MM.1S (cell line): ENCODE data around the gene UNC5CL.

Experiments used
- DNase-seq: peaks from one replicate; pipeline ENCODE4 v3.0.0-alpha.2; 2015
- H2AFZ ChIP-seq: fragments of 300-600 bp; sonication (generic); 2 replicates; pipeline ENCODE4 v1.6.0; 2016; ENCODE audit warnings: antibody characterized with exemption, low read length
- H3F3A ChIP-seq: fragments of 300-600 bp; sonication (generic); 2 replicates; pipeline ENCODE4 v1.6.1; 2016; ENCODE audit warnings: mild to moderate bottlenecking, antibody characterized with exemption, low read length, moderate library complexity, mixed read lengths; ENCODE audit not compliant: insufficient read depth
- H3K27ac ChIP-seq: fragments of 300-600 bp; sonication (generic); 2 replicates; pipeline ENCODE4 v1.5.1; 2016; ENCODE audit warnings: mild to moderate bottlenecking, low read length
- H3K27me3 ChIP-seq: fragments of 300-600 bp; sonication (generic); replicated peaks from 2 replicates; pipeline ENCODE4 v1.6.0; 2016; ENCODE audit warnings: low read length; ENCODE audit not compliant: insufficient read depth
- H3K36me3 ChIP-seq: fragments of 300-600 bp; sonication (generic); replicated peaks from 2 replicates; pipeline ENCODE4 v1.6.1; 2016; ENCODE audit warnings: mild to moderate bottlenecking, low read length, mixed read lengths; ENCODE audit not compliant: insufficient read depth
- H3K4me1 ChIP-seq: fragments of 300-600 bp; sonication (generic); 2 replicates; pipeline ENCODE4 v1.6.1; 2016; ENCODE audit warnings: low read length, mixed read lengths
- H3K4me2 ChIP-seq: fragments of 300-600 bp; sonication (generic); 2 replicates; pipeline ENCODE4 v1.6.0; 2016; ENCODE audit warnings: low read depth, low read length
- H3K4me3 ChIP-seq: fragments of 300-600 bp; sonication (generic); 2 replicates; pipeline ENCODE4 v1.5.1; 2016; ENCODE audit warnings: low read length, mixed read lengths
- H3K79me2 ChIP-seq: fragments of 300-600 bp; sonication (generic); 2 replicates; pipeline ENCODE4 v1.6.1; 2016; ENCODE audit warnings: mixed run types, low read length, mixed read lengths
- H3K9ac ChIP-seq: fragments of 300-600 bp; sonication (generic); 2 replicates; pipeline ENCODE4 v1.6.1; 2016; ENCODE audit warnings: low read length, mixed read lengths
- H3K9me2 ChIP-seq: fragments of 300-600 bp; sonication (generic); replicated peaks from 2 replicates; pipeline ENCODE4 v1.6.1; 2016; ENCODE audit warnings: mild to moderate bottlenecking, low read length, mixed read lengths; ENCODE audit not compliant: insufficient read depth
- H3K9me3 ChIP-seq: fragments of 300-600 bp; sonication (generic); replicated peaks from 2 replicates; pipeline ENCODE4 v1.6.1; 2016; ENCODE audit warnings: mild to moderate bottlenecking, low read length, mixed read lengths; ENCODE audit not compliant: insufficient read depth
- H4K20me1 ChIP-seq: fragments of 300-600 bp; sonication (generic); 2 replicates; pipeline ENCODE4 v1.6.1; 2016; ENCODE audit warnings: mild to moderate bottlenecking, low read length, moderate library complexity, mixed read lengths; ENCODE audit not compliant: insufficient read depth
- EZH2 ChIP-seq: fragments of 300-600 bp; sonication (generic); optimal IDR thresholded peaks from 2 replicates; pipeline ENCODE3; 2017; ENCODE audit warnings: low read depth, mild to moderate bottlenecking, antibody characterized with exemption, low read length, mixed read lengths
- EZH2phosphoT487 ChIP-seq: fragments of 300-600 bp; sonication (generic); IDR thresholded peaks from 2 replicates; pipeline ENCODE4 v1.6.1; 2018; ENCODE audit warnings: antibody characterized with exemption, low read length
- TF ChIP-seq, protein P1 (sequence below): fragments of 300-600 bp; sonication (generic); IDR thresholded peaks from 2 replicates; pipeline ENCODE4 v1.5.1; 2016; ENCODE audit warnings: antibody characterized with exemption, low read length, mixed read lengths

Gene UNC5CL

DNA sequence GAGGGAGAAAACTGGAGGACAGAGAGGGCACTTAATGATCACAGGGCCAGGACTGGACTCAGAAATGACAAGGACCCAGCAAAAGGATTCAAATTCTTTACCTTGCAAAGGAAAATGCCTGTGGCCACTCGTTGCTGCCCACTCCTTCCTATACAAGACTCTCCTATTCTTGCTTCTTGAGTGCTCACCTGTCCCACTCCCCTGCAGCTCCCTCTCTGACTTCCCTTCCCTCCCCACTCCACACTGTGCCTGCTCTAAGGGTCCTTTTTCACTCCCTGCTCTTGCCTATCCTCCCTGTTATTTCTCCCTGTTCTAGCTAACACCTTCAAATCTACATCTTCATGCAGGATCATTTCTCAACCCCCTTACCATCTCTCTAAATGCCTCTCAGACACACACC is 56.1 kb downstream of the UNC5CL start:
- Histone ChIP-seq H4K20me1 (no peaks in the 10 kb centered on the region), H3K9ac (no peak overlapping the region), H3K36me3 (no peaks in the 10 kb centered on the region), H3K9me2 (no peaks in the 10 kb centered on the region), H3K9me3 (no peaks in the 10 kb centered on the region), H3K4me3 (no peak overlapping the region), H3K4me1 (no peaks in the 10 kb centered on the region), H3K27me3 (no peaks in the 10 kb centered on the region), H2AFZ (no peak overlapping the region), H3K27ac (no peak overlapping the region), H3K79me2 (no peaks in the 10 kb centered on the region), H3F3A (no peaks in the 10 kb centered on the region), H3K4me2 (no peak overlapping the region)
- TF ChIP-seq EZH2phosphoT487: no peak
- TF ChIP-seq, protein P1, sequence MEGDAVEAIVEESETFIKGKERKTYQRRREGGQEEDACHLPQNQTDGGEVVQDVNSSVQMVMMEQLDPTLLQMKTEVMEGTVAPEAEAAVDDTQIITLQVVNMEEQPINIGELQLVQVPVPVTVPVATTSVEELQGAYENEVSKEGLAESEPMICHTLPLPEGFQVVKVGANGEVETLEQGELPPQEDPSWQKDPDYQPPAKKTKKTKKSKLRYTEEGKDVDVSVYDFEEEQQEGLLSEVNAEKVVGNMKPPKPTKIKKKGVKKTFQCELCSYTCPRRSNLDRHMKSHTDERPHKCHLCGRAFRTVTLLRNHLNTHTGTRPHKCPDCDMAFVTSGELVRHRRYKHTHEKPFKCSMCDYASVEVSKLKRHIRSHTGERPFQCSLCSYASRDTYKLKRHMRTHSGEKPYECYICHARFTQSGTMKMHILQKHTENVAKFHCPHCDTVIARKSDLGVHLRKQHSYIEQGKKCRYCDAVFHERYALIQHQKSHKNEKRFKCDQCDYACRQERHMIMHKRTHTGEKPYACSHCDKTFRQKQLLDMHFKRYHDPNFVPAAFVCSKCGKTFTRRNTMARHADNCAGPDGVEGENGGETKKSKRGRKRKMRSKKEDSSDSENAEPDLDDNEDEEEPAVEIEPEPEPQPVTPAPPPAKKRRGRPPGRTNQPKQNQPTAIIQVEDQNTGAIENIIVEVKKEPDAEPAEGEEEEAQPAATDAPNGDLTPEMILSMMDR: no peak
- DNase-seq: no peak

DNA sequence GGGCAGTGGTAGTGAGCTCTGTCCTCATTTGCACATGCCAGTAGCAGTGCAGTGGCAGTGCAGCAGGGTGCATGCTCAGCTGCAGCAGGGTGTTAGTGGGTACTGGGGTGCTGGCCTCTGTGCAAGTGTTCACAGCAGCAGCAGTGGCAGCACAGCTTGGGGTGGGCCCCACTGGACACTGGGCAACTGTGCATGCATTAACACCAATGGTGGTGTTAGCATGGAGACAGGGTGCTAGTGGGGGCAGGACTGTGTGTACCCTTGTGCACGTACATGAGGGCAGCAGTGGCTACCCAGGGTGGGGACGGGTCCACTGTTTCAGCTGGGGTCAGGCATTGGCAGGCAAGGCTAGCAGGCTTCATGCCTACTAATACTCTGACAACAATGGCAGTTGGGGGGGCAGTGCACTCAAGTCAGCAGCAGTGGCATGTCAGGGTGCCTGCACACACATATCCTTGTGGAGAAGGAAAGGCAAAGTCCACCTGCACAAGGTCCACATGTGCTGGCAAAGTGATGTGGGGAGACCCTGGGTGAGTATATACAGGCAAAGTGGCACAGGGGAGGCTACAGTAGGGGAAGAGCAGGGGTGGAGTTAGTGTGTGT is 60.2 kb downstream of the UNC5CL start:
- no peak overlapping the region for H3K4me2 ChIP-seq
- H3K79me2 ChIP-seq: no peaks in the 10 kb centered on the region
- H3K4me3 ChIP-seq: no peak overlapping the region
- no peak overlapping the region for H2AFZ ChIP-seq
- no peaks in the 10 kb centered on the region for H3K9me2 ChIP-seq
- H3K9me3 ChIP-seq: no peaks in the 10 kb centered on the region
- TF ChIP-seq EZH2phosphoT487 (no peak), EZH2 (no peak)
- TF ChIP-seq, protein P1: no peak
- no peak overlapping the region for H3K9ac ChIP-seq
- H3K27me3 ChIP-seq: no peaks in the 10 kb centered on the region
- no peaks in the 10 kb centered on the region for H3K36me3 ChIP-seq
- no peak overlapping the region for H3K27ac ChIP-seq
- H3K4me1 ChIP-seq: no peaks in the 10 kb centered on the region
- no peak for DNase-seq
- H3F3A ChIP-seq: no peaks in the 10 kb centered on the region
- H4K20me1 ChIP-seq: no peaks in the 10 kb centered on the region

DNA sequence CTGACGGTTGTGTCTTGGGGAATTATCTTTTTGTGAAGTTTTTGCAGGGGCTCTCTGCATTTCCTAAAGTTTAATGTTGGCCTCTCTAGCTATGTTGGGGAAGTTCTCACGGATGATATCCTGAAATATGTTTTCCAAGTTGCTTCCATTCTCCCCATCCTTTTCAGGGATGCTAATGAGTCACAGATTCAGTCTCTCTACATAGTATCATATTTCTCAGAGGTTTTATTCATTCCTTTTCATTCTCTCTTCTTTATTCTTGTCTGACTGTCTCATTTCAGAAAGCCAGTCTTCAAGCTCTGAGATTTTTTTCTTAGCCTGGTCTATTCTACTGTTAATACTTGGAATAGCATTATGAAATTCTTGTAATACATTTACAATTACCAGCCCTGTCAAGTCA is 61.3 kb downstream of the UNC5CL start:
- H3K9me3 ChIP-seq: no peaks in the 10 kb centered on the region
- TF ChIP-seq EZH2phosphoT487 (no peak), EZH2 (no peak)
- TF ChIP-seq, protein P1: no peak
- no peaks in the 10 kb centered on the region for H3K4me1 ChIP-seq
- no peaks in the 10 kb centered on the region for H3K36me3 ChIP-seq
- no peak overlapping the region for H2AFZ ChIP-seq
- H3K9ac ChIP-seq: no peak overlapping the region
- DNase-seq: no peak
- no peaks in the 10 kb centered on the region for H3K27me3 ChIP-seq
- H3K79me2 ChIP-seq: no peaks in the 10 kb centered on the region
- no peak overlapping the region for H3K4me2 ChIP-seq
- no peaks in the 10 kb centered on the region for H4K20me1 ChIP-seq
- H3K27ac ChIP-seq: no peak overlapping the region
- no peak overlapping the region for H3K4me3 ChIP-seq
- no peaks in the 10 kb centered on the region for H3F3A ChIP-seq
- H3K9me2 ChIP-seq: no peaks in the 10 kb centered on the region
